NCI-H1436 (cell line): ENCODE measurements around the gene LY6G6D.
"Not testable (repeated sequence)": the region's sequence is repeated elsewhere in the genome, so short reads cannot be mapped to it uniquely, and the experiment has no call there.

Experiments used
- DNase-seq: peaks from one replicate; lab custom pipeline; 2025; lab: John Stamatoyannopoulos, UW

LY6G6D gene

DNA sequence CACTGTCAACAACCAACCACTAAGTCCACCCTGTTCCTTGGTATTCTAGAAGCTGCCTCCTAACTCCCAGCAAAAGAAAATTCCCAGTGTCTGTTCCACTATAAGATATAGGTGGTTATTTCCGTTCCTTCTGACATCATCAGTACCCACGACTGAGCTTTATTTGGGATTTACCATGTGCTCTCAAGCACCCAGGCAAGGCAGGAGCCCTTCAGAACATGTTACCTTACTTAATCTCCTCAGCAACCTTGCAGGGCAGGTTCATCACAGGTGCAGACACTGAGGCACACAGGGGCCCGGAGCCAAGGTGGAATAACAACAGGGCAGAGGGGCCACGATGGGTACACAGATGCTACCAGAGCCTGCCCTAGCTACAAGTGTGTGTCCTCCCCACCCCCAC lies 22.8 kb upstream of the LY6G6D start:
- DNase-seq, result no peak

DNA sequence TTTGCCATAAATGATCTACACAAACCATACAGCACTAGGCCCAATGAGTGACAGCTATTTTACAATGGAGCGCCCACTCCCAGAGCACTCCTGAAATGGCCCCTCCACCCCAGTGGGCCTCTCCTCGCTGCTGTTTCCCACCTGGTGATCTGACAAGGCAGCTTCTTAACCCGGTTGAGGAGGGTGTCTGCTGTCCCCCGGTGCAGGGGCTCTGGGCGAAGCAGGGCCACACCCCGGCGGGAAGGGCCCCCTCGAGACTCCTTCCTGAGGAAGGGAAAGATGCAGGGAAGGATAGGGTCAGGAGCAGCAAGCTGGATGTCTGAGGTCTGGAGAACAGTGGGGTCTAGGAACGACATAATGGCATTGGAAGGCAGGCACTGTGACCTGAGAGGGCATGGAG lies 22.3 kb upstream of the LY6G6D start:
- no peak for DNase-seq

DNA sequence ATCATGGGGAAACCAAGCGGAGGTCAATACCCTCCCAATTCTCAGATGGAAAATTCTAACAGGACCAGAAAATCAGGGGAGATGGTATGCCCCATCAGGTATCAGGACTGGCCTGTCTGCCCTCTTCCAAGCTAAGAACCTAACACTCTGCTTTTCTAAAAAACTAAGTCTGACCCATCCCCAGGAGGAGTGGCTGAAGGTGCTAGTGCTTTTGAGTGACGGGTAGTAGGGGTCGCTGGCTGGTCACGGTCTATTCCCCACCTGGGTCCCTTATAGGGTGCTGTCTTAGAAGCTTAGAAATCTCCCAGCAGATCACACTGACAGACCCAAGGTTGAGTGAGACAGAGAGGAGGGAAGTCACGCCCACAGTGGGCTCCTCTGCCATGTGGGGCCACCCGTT lies 21.6 kb upstream of the LY6G6D start:
- DNase-seq, result no peak

DNA sequence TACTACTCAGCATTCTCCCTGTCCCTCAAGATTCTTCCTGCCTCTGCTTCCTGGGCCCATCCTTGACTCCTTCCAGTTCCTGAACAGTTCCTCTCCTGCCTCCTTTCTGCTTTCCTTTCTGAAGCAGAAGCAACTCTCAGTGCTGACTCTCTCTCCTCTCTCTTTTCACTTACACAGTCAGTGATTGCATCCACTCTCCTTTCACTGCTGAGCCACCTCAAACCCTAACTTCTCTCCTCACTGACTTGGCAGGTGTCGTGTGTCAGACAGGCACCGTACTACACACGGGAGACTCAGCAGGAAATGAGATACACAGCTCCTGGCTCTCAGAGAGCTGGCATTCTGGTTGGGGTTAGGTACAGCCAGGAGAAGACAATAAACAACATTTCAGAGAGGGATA lies 17.6 kb upstream of the LY6G6D start:
- no peak for DNase-seq

DNA sequence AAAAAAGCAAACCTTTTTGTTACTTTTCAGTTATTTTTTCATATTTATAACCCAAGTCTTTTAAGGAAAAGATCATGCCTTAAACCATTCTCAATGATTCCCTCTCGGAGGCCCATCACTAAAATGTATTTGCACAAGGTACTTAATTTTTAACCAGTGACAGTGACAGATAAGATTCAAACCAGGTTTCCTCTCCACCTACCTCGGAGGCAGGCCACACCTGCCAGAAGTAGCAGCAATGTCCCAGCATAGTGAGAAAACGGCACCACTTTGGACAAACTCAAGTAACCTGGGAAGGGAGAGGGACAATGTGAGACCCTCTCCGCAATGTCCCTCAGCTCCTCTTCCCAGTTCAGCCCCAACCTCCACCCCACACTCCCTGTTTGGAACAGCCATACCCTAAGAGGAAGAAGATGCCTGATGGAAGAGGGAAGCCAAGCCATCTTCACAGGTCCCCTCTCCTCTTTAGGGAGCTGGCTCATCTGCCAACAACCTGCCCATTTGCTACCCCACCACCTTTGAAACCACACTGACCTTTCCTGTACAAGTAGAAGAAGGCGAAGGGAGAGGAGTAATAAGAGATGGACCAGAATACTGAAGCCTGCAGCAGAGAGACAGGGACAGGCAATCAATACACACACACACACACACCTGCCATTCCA lies 14.3 kb upstream of the LY6G6D start:
- no peak for DNase-seq

DNA sequence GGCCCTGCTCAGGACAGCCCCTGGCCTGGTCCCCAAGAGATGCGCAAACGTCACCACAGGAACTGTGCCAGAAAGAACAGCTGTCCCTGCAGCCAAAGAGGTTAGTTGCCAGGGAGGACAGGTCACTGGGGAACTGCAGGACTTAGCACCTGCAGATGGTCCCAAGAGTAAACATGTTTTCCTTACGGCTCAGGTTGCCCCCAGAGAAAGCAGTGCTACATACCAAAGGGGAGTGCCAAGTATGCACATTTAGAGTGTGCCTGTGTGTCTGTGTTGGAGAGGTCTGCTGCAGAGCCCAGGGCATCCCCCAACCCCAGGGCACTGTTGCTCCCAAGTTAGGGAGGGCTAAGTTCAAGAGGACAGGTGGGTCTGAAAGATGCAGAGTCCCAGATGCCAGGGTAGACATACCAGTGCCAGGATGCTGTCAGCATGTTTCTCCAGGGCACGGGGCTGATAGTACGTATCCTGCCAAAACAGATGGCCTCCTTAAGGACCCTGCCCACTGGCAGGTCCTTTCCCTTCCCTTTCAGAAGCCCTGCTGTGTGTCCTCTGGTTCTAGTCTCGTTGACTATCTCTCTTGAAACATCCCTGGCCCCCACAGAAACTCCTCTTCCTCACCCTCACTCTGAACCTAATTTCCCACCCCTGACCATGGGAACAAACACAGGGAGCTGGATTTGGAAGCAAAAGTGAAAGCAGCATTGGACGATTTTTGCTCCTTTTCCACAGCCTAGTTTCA lies 13.3 kb upstream of the LY6G6D start:
- DNase-seq, result peak; percentile 41

DNA sequence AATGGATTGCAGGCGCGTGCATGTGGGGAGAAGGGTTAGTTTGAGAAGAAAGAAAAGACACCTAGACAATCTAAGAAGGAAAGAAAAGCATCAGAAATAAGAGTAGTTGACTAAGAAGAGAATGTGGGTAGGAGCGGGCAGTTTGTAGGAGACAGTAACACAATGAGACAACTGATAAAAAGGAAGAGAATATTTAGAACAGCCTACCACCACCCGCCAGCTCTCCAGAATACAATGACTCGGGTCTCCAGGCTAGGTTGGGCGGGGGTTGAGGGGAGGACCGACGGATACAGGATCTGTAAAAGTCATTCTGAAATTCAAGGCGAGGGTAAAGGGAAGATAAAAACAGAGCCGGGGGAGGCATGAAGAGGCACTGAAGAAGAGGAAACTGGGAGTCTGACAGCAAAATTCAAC lies 12.7 kb upstream of the LY6G6D start:
- no peak for DNase-seq

DNA sequence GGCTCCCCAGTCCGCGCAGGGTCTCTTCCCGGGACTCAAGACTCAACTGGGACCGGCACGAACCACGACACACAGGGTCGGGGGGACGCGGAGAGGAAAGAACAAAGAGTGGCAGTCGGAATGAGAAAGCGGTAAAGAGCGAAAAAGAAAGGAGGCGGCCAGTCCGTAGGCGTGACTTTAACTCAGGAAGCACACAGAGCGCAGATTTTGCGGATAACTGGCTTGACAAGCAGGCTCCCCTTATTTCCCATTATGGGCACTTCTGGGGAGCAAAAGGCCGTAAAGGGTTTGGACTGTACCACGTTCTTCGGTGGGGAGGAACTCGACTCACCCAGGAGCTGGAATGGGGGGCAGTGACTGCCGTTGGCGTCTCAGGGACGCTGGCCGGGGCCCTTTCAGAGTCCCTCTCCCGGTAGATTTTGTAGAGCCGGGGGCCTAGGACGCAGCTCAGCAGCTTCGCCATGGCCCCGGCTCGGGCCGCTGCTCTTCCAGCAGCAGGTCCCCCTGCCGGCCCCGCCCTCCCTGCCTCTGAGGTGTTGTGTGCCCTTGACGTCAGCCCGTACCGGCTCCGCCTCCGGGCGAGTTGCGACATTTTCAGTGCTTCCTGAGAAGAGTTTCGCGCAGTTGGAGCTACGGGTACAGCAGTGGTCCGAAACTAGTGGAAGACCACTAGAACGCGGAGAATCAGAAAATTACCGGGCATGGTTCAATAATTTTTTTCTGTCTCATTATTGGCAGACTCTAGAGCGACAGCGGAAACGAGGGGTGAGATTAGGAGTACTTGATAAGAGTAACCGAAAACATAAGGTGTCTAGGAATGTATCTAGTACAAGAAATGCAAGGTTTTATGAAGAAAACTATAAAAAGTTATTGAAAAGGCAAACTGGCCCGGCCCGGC lies 12.1 kb upstream of the LY6G6D start, which contains the start of gene ABHD16A:
TSS of gene ABHD16A (minus strand) at position 506 of the 898 bp plus-strand sequence. CDS start at position 463, 43 bp downstream.
- peak; percentile 95 for DNase-seq

DNA sequence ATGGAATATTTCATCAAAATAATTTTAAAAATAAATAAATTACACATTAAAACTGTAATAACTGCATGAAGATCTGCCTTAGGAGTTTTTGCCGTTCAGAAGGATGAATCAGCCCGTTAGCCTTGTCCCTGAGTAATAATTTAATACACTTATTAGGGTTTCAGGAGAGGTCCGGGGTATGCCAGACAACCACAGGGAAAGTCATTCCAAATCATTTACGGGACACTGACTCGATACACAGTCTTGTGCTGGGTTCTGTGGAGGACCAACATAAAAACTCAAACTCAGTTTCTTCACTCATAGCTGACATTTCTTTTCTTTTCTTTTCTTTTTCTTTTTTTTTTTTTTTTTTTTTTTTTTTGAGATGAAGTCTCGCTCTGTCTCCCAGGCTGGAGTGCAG lies 9.2 kb upstream of the LY6G6D start:
- DNase-seq, result no peak

DNA sequence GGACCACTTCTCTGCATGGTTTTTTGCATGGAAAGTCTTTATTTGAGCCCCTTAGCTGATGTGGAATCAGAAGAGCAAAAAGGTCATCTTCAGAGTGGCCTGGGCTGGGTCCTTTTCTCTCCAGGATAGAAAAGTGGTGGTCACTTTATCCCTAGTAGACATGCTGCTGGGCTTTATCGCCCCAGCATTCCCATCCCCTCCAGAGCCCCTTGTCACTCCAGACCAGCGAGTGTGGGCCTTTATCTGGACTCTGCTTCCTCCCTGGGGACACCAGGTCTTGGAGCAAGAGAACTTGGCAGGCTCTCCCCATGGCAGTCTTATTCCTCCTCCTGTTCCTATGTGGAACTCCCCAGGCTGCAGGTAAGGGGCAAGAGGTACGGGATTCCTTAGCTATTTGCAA lies 8.5 kb upstream of the LY6G6D start, which contains the start of gene LY6G6F:
TSS of gene LY6G6F (plus strand) at position 268 of the 400 bp plus-strand sequence. CDS start at position 309, 41 bp downstream.
- no peak for DNase-seq

DNA sequence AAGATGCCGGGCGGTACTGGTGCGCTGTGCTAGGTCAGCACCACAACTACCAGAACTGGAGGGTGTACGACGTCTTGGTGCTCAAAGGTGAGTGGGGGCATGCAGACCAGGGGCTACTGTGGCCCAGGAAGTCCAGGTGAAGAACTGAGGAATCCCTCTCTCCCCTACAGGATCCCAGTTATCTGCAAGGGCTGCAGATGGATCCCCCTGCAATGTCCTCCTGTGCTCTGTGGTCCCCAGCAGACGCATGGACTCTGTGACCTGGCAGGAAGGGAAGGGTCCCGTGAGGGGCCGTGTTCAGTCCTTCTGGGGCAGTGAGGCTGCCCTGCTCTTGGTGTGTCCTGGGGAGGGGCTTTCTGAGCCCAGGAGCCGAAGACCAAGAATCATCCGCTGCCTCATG lies 7.4 kb upstream of the LY6G6D start:
- DNase-seq, result no peak

DNA sequence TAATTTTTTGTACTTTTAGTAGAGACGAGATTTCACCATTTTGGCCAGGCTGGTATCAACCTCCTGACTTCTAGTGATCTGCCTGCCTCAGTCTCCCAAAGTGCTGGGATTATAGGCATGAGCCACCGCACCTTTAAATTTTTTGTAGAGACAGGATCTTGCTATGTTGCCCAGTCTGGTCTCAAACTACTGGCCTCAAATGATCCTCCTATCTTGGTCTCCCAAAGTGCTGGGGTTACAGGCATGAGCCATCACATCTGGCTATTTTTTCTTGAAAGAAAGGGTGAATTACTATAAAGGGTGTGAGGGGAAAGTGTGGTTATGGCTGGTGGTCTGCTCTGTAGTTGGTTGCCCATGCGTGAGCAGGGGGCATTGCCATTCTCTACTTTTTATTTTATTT lies 6.9 kb upstream of the LY6G6D start:
- DNase-seq, result no peak

DNA sequence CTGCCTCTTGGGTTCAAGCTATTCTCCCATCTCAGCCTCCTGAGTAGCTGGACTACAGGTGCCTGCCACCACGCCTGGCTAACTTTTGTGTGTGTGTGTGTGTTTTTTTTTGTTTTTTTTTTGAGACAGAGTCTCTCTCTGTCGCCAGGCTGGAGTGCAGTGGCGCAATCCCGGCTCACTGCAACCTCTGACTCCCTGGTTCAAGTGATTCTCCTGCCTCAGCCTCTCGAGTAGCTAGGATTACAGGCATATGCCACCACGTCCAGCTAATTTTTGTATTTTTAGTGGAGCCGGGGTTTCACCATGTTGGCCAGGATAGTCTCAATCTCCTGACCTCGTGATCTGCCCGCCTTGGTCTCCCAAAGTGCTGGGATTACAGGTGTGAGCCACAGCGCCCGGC lies 6.0 kb upstream of the LY6G6D start:
- not testable (repeated sequence) for DNase-seq

DNA sequence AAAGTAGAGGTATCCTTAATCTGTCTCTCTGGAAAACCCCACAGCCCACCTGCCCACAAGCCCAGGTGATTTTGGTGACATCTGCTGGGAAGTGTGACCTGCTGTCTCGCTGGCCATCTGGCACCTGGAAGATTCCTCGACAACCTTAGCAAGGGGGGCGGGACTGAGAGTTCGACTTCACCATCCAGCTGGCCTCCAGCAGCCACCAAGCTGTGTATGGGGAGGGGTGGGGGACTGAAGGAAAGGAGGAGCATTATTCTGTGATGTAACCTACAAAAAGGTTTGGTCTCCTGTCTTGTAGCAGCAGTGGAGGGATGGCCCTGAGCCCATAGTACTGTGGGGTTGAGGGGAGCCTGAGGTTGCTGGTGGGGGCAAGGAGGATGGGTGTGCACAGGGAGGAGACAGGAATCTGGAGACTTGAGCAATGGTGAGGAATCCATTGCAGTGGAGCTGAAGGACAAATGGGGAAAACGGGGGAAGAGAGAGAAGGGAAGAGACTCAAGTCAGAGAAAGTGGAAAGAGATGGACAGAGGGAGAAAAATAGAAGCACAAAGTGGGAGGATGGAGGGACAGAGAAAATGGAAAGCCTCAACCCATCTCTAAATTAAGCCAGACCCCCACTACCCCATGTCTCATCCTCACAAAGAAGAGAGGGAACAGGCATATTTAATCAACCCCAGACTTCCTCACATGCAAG lies 4.5 kb upstream of the LY6G6D start:
- DNase-seq, result no peak

DNA sequence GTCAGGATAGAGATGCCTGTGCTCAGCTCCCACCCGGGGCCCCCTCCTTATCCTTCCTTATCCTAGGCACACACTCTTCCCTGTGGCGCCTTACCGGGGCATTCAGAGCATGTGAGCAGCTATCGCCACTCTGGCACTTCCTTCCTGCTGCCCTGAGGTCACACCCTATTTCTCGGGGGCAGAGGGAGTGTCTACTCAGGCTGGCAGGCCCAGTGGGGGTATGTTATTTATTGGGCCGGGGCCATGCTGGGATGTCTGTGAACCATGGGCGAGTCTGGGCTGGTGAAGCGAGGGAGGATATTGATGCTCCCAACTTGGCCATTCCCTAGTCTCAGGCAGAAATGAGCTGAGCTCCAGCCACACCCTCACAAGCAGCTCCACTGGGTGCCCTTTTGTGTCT lies 3.9 kb upstream of the LY6G6D start:
- no peak for DNase-seq

DNA sequence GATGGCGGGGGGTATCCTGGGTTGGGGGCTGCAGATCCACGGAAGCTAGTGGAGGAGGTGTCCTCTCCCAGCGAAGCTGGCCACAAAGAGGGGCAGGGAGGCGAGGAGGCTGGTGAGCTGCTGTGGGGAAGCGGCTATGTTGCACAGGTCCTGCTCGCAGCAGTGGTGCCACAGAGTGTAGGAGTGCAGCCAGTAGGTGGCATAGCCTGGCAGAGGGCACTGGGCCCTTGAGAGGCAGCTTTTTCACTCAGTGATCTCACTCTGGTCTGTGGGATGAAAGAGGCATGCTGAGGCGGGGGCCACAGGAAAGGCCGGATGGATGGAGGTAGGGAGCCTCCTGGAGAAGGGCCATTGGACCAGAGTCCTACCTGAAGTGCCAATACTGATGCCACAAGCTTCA lies 2.9 kb upstream of the LY6G6D start:
- DNase-seq, result no peak

DNA sequence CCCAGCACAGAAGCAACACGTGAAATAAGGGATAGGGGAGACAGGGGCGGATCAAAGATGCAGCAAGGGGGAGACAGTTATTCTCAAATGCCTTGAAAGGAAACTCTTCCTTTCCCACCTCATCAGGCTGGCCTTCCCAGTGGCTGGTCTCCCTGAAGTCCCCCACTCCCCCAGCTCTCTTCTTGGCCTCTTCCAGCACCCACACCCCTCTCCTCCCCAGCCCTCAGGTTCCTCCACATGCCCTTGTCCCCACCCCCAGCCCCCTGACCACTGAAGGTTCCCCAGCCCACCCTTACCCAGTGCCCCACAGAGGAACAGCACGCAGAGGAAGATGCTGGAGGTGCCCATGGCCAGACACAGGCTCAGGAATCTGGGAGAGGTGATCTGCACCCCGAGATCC lies 1.7 kb upstream of the LY6G6D start:
- DNase-seq, result no peak

DNA sequence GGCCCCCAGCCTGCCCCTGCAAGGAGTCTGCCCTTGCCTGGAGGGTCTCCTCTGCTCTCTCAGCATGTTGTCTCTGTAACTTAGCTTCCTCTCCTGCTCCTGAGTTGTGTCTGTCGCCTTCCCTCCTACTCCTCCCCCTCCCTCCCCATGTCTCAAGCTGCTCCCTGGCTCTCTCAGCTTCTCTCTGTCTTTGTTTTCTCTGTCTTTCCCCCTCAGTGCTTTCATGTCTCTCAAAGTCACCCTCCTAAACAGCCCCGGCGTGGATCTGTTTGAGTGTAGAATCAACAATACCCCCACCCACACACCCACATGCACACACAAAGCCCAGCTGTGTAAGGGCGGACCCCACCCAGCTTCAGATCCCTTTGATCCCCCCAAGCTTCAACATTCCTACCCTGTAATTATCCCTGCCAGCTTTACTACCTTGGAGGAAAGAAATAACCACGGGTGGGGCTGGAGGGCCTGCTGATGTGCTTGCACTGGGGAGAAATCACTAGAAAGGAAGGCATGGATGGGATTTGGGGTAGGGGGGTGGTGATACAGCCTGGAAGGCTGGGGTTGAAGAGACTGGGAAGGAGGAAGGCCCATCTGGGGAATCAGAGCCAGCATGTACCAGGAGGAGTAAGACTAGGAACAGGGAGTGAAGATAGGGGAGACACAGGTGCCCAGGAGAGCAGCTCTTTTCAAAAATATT lies 1.0 kb upstream of the LY6G6D start:
- no peak for DNase-seq

DNA sequence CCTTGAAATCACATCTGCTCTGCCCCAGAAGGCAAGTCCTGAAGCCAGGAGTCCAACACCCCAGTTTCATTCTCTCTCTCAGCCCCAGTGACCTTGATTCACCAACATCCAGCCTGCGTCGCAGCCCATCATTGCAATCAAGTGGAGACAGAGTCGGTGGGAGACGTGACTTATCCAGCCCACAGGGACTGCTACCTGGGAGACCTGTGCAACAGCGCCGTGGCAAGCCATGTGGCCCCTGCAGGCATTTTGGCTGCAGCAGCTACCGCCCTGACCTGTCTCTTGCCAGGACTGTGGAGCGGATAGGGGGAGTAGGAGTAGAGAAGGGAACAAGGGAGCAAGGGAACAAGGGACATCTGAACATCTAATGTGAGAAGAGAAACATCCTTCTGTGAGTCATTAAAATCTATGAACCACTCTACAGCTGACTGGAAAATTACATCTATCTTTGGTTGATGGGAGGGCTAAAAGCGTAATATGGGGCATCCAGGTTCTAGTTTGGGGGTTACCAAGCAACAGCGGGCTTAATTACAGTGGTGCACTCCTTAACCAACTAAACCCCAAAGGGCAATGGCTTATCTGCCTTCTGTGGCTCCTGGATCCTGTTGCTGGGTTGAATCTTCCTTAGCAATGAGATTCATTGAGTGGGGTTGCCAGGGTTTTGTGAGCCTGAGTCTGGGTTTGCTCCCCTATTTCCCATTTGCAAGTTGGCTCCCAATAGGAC lies 2.5 kb downstream of the LY6G6D start:
- peak; percentile 55 for DNase-seq

DNA sequence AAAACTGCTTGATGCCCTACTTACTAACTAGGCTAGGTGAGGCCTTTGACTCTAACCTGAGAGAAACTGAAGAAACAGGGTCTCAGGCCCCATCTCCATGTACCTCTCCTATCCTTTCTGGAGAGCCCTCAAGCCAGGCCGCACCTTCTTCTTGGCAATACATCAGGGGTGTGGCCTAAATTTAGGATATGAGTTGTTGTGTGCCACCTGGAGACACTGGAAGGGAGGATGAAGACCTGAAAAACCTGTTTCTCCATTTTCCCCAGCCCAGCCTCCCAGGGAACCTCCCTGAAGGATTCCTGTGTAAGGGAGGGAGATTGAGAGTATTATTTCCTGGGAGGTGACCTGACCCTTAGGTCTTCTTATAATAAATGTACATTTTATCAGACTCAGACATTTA lies 3.1 kb downstream of the LY6G6D start:
- no peak for DNase-seq

DNA sequence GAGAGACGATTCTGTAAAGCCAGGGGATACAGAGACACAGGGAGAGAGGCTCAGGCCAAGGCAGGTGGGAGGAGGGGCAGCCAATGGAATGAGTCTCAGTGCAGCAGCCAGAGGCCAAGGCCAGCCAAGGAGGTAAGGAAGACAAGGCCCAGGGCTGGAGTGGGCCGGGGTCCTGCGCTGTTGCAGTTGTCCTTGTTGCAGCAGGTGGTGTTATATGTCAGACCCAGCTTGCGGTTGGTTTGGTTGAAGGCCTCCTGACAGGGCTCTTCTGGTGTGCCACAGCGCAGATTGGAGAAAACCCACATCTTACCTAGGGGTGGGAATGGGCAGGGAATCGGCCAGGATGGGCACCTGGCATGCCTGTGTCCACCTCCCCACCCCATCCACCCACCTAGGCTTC lies 3.9 kb downstream of the LY6G6D start:
- DNase-seq, result no peak
